Effector CD4-positive, alpha-beta T cell (primary cell): ENCODE data around the gene HOXC4. TPM values are rescaled to one million over a fixed set of nuclear protein-coding genes. Genes with fewer than 3 reads are reported as not detected.
A peak's percentile ranks its signal among the peaks of the same experiment; 100 is the strongest.

Experiments
- DNase-seq: peaks from one replicate; pipeline ENCODE4 v3.0.0-alpha.2; 2020
- total RNA-seq: gene quantifications from one replicate; lab custom pipeline; 2026; lab: John Stamatoyannopoulos, UW

The HOXC4 gene
- total RNA-seq = not detected

- DNase-seq = no peak
These were observed at the start of gene HOXC4 for GRCh38 chr12:54053751-54054741. HOXC4 (plus strand) TSS chr12:54053835; CDS start chr12:54053923, 88 bp downstream.

GRCh38 chr12:54004063-54004840 is 49.4 kb upstream of the HOXC4 start:
- no peak for DNase-seq

GRCh38 chr12:54004841-54005530 is 48.6 kb upstream of the HOXC4 start:
- DNase-seq = no peak

- DNase-seq = no peak
These were observed 48.1 kb upstream of the HOXC4 start for GRCh38 chr12:54005531-54005852.

- peak; percentile 84 for DNase-seq
These were observed 47.6 kb upstream of the HOXC4 start for GRCh38 chr12:54005853-54006558.

- no peak for DNase-seq
These were observed 46.9 kb upstream of the HOXC4 start for GRCh38 chr12:54006559-54007220.

- DNase-seq = no peak
These were observed 45.9 kb upstream of the HOXC4 start for GRCh38 chr12:54007538-54008259.

GRCh38 chr12:54008260-54008552 is 45.4 kb upstream of the HOXC4 start:
- DNase-seq = no peak

GRCh38 chr12:54009171-54010052 is 44.2 kb upstream of the HOXC4 start:
- DNase-seq = no peak

GRCh38 chr12:54010053-54010971 is 43.3 kb upstream of the HOXC4 start:
- DNase-seq = no peak

GRCh38 chr12:54010972-54011664 is 42.5 kb upstream of the HOXC4 start:
- no peak for DNase-seq

GRCh38 chr12:54011665-54012532 is 41.7 kb upstream of the HOXC4 start:
- DNase-seq = no peak

GRCh38 chr12:54012631-54013409 is 40.8 kb upstream of the HOXC4 start:
- no peak for DNase-seq

- DNase-seq = no peak
These were observed 39.1 kb upstream of the HOXC4 start for GRCh38 chr12:54014377-54015017.

- DNase-seq = no peak
These were observed 38.4 kb upstream of the HOXC4 start for GRCh38 chr12:54015018-54015931.
